A673 (cell line): ENCODE data around the gene ATG5. TPM values are rescaled to one million over a fixed set of nuclear protein-coding genes. Genes with fewer than 3 reads are reported as not detected.
"Not testable (repeated sequence)": the region's sequence is repeated elsewhere in the genome, so short reads cannot be mapped to it uniquely, and the experiment has no call there.

ENCODE experiments used
- BruUV-seq: library from RNA; stranded (reverse); fragments of 400-500 nt; replicated peaks from 2 replicates; lab custom pipeline; 2021; lab: Mats Ljungman, UMichigan
- CTCF ChIA-PET: fragments of 300-600 bp; sonication (Branson Sonifier 250); formaldehyde crosslinking; loops from one replicate; lab custom pipeline; 2022; ENCODE audit warnings: antibody characterized with exemption; lab: Charles Lee
- POLR2A ChIA-PET: fragments of 300-600 bp; sonication (Branson Sonifier 250); formaldehyde crosslinking; loops from one replicate; lab custom pipeline; 2022; ENCODE audit warnings: antibody characterized with exemption; ENCODE audit not compliant: low non-redundant PET; lab: Charles Lee
- DNase-seq: peaks from one replicate; pipeline ENCODE4 v3.0.0-alpha.2; 2015; ENCODE audit warnings: low spot score
- H3K27ac ChIP-seq: fragments of 200-600 bp; sonication (generic); 2 replicates; pipeline ENCODE4 v1.5.1; 2016; ENCODE audit warnings: mixed run types, low read depth, mild to moderate bottlenecking, mixed read lengths, antibody characterized with exemption, low read length; ENCODE audit not compliant: poor library complexity, severe bottlenecking
- H3K27me3 ChIP-seq: fragments of 200-600 bp; sonication (generic); replicated peaks from 2 replicates; pipeline ENCODE4 v1.6.1; 2017; ENCODE audit warnings: mixed run types, low read depth, mild to moderate bottlenecking, mixed read lengths, antibody characterized with exemption, low read length; ENCODE audit not compliant: insufficient read depth, poor library complexity
- H3K36me3 ChIP-seq: fragments of 200-600 bp; sonication (generic); 2 replicates; pipeline ENCODE4 v1.6.1; 2016; ENCODE audit warnings: mixed run types, mild to moderate bottlenecking, mixed read lengths, antibody characterized with exemption, low read length; ENCODE audit not compliant: insufficient read depth, poor library complexity, severe bottlenecking
- H3K4me1 ChIP-seq: fragments of 200-600 bp; sonication (generic); 2 replicates; pipeline ENCODE4 v1.6.1; 2017; ENCODE audit warnings: mixed run types, mild to moderate bottlenecking, mixed read lengths, antibody characterized with exemption, low read length; ENCODE audit not compliant: insufficient read depth, poor library complexity, severe bottlenecking
- H3K4me3 ChIP-seq: fragments of 200-600 bp; sonication (generic); 2 replicates; pipeline ENCODE4 v1.5.1; 2016; ENCODE audit warnings: low read depth, mixed run types, mild to moderate bottlenecking, mixed read lengths, low read length; ENCODE audit not compliant: poor library complexity, severe bottlenecking
- H3K9me3 ChIP-seq: fragments of 200-600 bp; sonication (generic); 2 replicates; pipeline ENCODE4 v1.6.1; 2016; ENCODE audit warnings: mixed run types, low read depth, mild to moderate bottlenecking, mixed read lengths, antibody characterized with exemption, low read length; ENCODE audit not compliant: poor library complexity, severe bottlenecking
- CTCF ChIP-seq: fragments of 300-800, 200-600 bp; sonication (generic); conservative IDR thresholded peaks from 2 replicates; pipeline ENCODE4 v1.5.1; 2017; ENCODE audit warnings: low read depth, mild to moderate bottlenecking, antibody characterized with exemption, low read length, moderate library complexity, mixed read lengths
- EZH2 ChIP-seq: fragments of 200-600 bp; sonication (generic); IDR thresholded peaks from 2 replicates; pipeline ENCODE4 v1.6.1; 2017; ENCODE audit warnings: borderline replicate concordance, low read depth, mild to moderate bottlenecking, mixed read lengths, antibody characterized with exemption, low read length; ENCODE audit not compliant: poor library complexity, severe bottlenecking
- intact Hi-C: fragments of 100-400 bp; cut with micrococcal nuclease; formaldehyde crosslinking; loops from one replicate; pipeline ENCODE4 v1.10.0; 2022; ENCODE audit not compliant: unreplicated experiment
- total RNA-seq: library from RNA; stranded (reverse); gene quantifications from 2 replicates; pipeline ENCODE4 v1.2.3, GENCODE V29; 2021

Gene ATG5
- total RNA-seq, 1 experiment from 2014 or later: 37.0 TPM

GRCh38 chr6:106241498-106241897 is 84.1 kb downstream of the ATG5 start:
- ChIA-PET CTCF (no interaction called here), POLR2A (no interaction called here)
- no TSS peak for BruUV-seq
- no peak for TF ChIP-seq EZH2
- DNase-seq: no peak
- Histone ChIP-seq H3K4me3 (no peak overlapping the region), H3K4me1 (no peaks in the 10 kb centered on the region), H3K9me3 (no peaks in the 10 kb centered on the region), H3K36me3 (no peaks in the 10 kb centered on the region), H3K27me3 (no peaks in the 10 kb centered on the region), H3K27ac (no peak overlapping the region)
- intact Hi-C loops: no loop called here

- Histone ChIP-seq H3K36me3 (peaks cover 6% of the 10 kb centered on the region), H3K27ac (no peak overlapping the region), H3K9me3 (no peaks in the 10 kb centered on the region), H3K4me1 (no peaks in the 10 kb centered on the region), H3K27me3 (no peaks in the 10 kb centered on the region), H3K4me3 (no peak overlapping the region)
- ChIA-PET CTCF (no interaction called here), POLR2A (no interaction called here)
- TF ChIP-seq EZH2 (no peak), CTCF (no peak)
- intact Hi-C loops: no loop called here
- no peak for DNase-seq
- no TSS peak for BruUV-seq
Measured at GRCh38 chr6:106237286-106237685, 88.3 kb downstream of the ATG5 start.

- BruUV-seq: not testable (repeated sequence)
Measured at GRCh38 chr6:106229876-106230445, 95.6 kb downstream of the ATG5 start.

GRCh38 chr6:106227612-106228507 is 97.7 kb downstream of the ATG5 start:
- DNase-seq: no peak
- POLR2A ChIA-PET: no interaction called here
- no peaks in the 10 kb centered on the region for H3K27me3 ChIP-seq
- CTCF ChIA-PET: interaction anchor here (0.7 kb wide), 1 partner anchor 144 kb away, joined by 3 read pairs; no protein-coding TSS in a partner anchor
- no peaks in the 10 kb centered on the region for H3K9me3 ChIP-seq
- H3K36me3 ChIP-seq: no peaks in the 10 kb centered on the region
- H3K4me3 ChIP-seq: no peak overlapping the region
- no peak overlapping the region for H3K27ac ChIP-seq
- TF ChIP-seq EZH2 (no peak), CTCF (no peak)
- intact Hi-C loops: loop anchor here (10.0 kb wide), 2 partner anchors 233 to 793 kb away; no protein-coding TSS in a partner anchor
- no TSS peak for BruUV-seq
- peaks cover 5% of the 10 kb centered on the region for H3K4me1 ChIP-seq

More at GRCh38 chr6:106229876-106230445, 95.6 kb downstream of the ATG5 start:
- H3K4me1 ChIP-seq, POLR2A ChIA-PET, H3K9me3 ChIP-seq, H3K27me3 ChIP-seq, H3K27ac ChIP-seq, H3K36me3 ChIP-seq, CTCF ChIA-PET, DNase-seq, H3K4me3 ChIP-seq: not testable (repeated sequence)
- intact Hi-C loops: loop anchor here (10.0 kb wide), 2 partner anchors 235 to 795 kb away; no protein-coding TSS in a partner anchor
